ENCODE data around the gene ZCCHC17.

GRCh38 chr1:31336687-31337467 lies 40.0 kb downstream of the ZCCHC17 start:
- TF ChIP-seq CTCF (IDR thresholded peaks at IDR 0.05; ENCODE audit: borderline replicate concordance, extremely low read depth, low read length, poor library complexity, severe bottlenecking): no peak
- TF ChIP-seq EZH2 (IDR thresholded peaks at IDR 0.05; ENCODE audit: borderline replicate concordance, low read depth, low read length, severe bottlenecking): no peak
